GM12873 (cell line): Measurements from ENCODE around the gene ATOH1.

Experiments used
- CTCF ChIP-seq: IDR thresholded peaks from 2 replicates; pipeline ENCODE4 v1.5.1; 2012; ENCODE audit warnings: low read depth, mild to moderate bottlenecking, moderate library complexity, low read length, control low read depth; ENCODE audit not compliant: insufficient read depth; ENCODE audit errors: missing control alignments

The ATOH1 gene

GRCh38 chr4:93839704-93840103 lies 11.2 kb downstream of the ATOH1 start:
- TF ChIP-seq CTCF = no peak

GRCh38 chr4:93841803-93842345 lies 13.3 kb downstream of the ATOH1 start:
- TF ChIP-seq CTCF = no peak

- no peak for TF ChIP-seq CTCF
These were observed 14.2 kb downstream of the ATOH1 start for GRCh38 chr4:93842601-93843252.

- TF ChIP-seq CTCF = no peak
These were observed 15.2 kb downstream of the ATOH1 start for GRCh38 chr4:93843772-93844171.

- TF ChIP-seq CTCF = no peak
These were observed 24.1 kb downstream of the ATOH1 start for GRCh38 chr4:93852680-93853079.

- TF ChIP-seq CTCF = no peak
These were observed 27.4 kb downstream of the ATOH1 start for GRCh38 chr4:93855926-93856325.

- TF ChIP-seq CTCF = peak; percentile 27
These were observed 37.1 kb downstream of the ATOH1 start for GRCh38 chr4:93865650-93866049.
